Immature natural killer cell (primary cell): ENCODE data around the gene RAPGEFL1. TPM values are rescaled to one million over a fixed set of nuclear protein-coding genes. Genes with fewer than 3 reads are reported as not detected.
A peak's percentile ranks its signal among the peaks of the same experiment; 100 is the strongest.

Experiments
- DNase-seq, 3 donors: peaks; one replicate each; pipeline ENCODE4 v3.0.0; 2022; ENCODE audit warnings: mixed read lengths in 1 of 3
- H3K27ac Mint-ChIP-seq, 6 donors: one replicate each; pipeline ENCODE4 v1.8.0; 2020; ENCODE audit warnings: mixed read lengths in 6 of 6, mild to moderate bottlenecking in 5 of 6, inconsistent platforms in 4 of 6, moderate library complexity in 3 of 6
- H3K27me3 Mint-ChIP-seq, 3 donors: one replicate each; pipeline ENCODE4 v1.8.0; 2020 to 2021; ENCODE audit warnings: low read depth in 3 of 3, mild to moderate bottlenecking in 3 of 3, mixed read lengths in 3 of 3, moderate library complexity in 3 of 3, inconsistent platforms in 1 of 3
- H3K36me3 Mint-ChIP-seq, 3 donors: one replicate each; pipeline ENCODE4 v1.8.0; 2020; ENCODE audit warnings: mixed read lengths in 3 of 3, inconsistent platforms in 2 of 3, mild to moderate bottlenecking in 2 of 3
- H3K4me1 Mint-ChIP-seq, 2 donors: one replicate each; pipeline ENCODE4 v1.8.0; 2020; ENCODE audit warnings: inconsistent platforms in 2 of 2, mild to moderate bottlenecking in 2 of 2, mixed read lengths in 2 of 2, moderate library complexity in 1 of 2
- H3K4me3 Mint-ChIP-seq, 5 donors: one replicate each; pipeline ENCODE4 v1.8.0; 2020; ENCODE audit warnings: mild to moderate bottlenecking in 5 of 5, mixed read lengths in 5 of 5, inconsistent platforms in 3 of 5, moderate library complexity in 3 of 5
- H3K9me3 Mint-ChIP-seq, 6 donors: one replicate each; pipeline ENCODE4 v1.8.0; 2020; ENCODE audit warnings: mild to moderate bottlenecking in 6 of 6, mixed read lengths in 6 of 6, inconsistent platforms in 4 of 6, moderate library complexity in 3 of 6
- polyA plus RNA-seq, 3 donors: library from polyadenylated mRNA; unstranded; fragments of 300-500 nt; fragmentation: Illumina TruSeq; gene quantifications; one replicate each; pipeline ENCODE4 v1.2.3, GENCODE V29; 2021

The RAPGEFL1 gene
- polyA plus RNA-seq, 3 donors from 2014 or later, result not detected

GRCh38 chr17:40158438-40159013 lies 18.7 kb upstream of the RAPGEFL1 start:
- peaks cover 10 to 24% of the 10 kb centered on the region in 2 donors for H3K4me1 Mint-ChIP-seq
- no peak overlapping the region for H3K4me3 Mint-ChIP-seq
- DNase-seq, result no peak
- no peaks in the 10 kb centered on the region for H3K9me3 Mint-ChIP-seq
- H3K36me3 Mint-ChIP-seq, result peaks cover 0 to 32% (median 16%) of the 10 kb centered on the region in 3 donors
- peaks cover 0 to 2% (median 0%) of the 10 kb centered on the region in 3 donors for H3K27me3 Mint-ChIP-seq
- peak overlapping the region in 3 of 6 donors; percentile 24 to 89 (median 31) for H3K27ac Mint-ChIP-seq

- DNase-seq, result no peak
- Mint-ChIP-seq H3K4me3 (no peak overlapping the region), H3K36me3 (peaks cover 0 to 36% (median 21%) of the 10 kb centered on the region in 3 donors), H3K4me1 (peaks cover 10 to 24% of the 10 kb centered on the region in 2 donors), H3K27ac (peak overlapping the region in 1 of 6 donors; percentile 28), H3K9me3 (no peaks in the 10 kb centered on the region), H3K27me3 (peaks cover 0 to 2% (median 0%) of the 10 kb centered on the region in 3 donors)
Measured at GRCh38 chr17:40159456-40159855, 17.8 kb upstream of the RAPGEFL1 start.

- peaks cover 0 to 4% of the 10 kb centered on the region in 2 donors for H3K4me1 Mint-ChIP-seq
- H3K4me3 Mint-ChIP-seq, result no peak overlapping the region
- DNase-seq, result no peak
- H3K36me3 Mint-ChIP-seq, result peaks cover 14 to 67% (median 29%) of the 10 kb centered on the region in 3 donors
- peak overlapping the region in 5 of 6 donors; percentile 8 to 76 (median 71) for H3K27ac Mint-ChIP-seq
- no peaks in the 10 kb centered on the region for H3K9me3 Mint-ChIP-seq
- peaks cover 0 to 2% (median 0%) of the 10 kb centered on the region in 3 donors for H3K27me3 Mint-ChIP-seq
Measured at GRCh38 chr17:40167685-40168261, 9.5 kb upstream of the RAPGEFL1 start.

- H3K4me3 Mint-ChIP-seq, result no peak overlapping the region
- peaks cover 14 to 65% (median 29%) of the 10 kb centered on the region in 3 donors for H3K36me3 Mint-ChIP-seq
- peak; percentile 54 to 64 (median 56) for DNase-seq
- no peaks in the 10 kb centered on the region for H3K27me3 Mint-ChIP-seq
- peaks cover 0 to 4% of the 10 kb centered on the region in 2 donors for H3K4me1 Mint-ChIP-seq
- peak overlapping the region; percentile 64 to 76 (median 72) for H3K27ac Mint-ChIP-seq
- H3K9me3 Mint-ChIP-seq, result no peaks in the 10 kb centered on the region
Measured at GRCh38 chr17:40168262-40168832, 8.9 kb upstream of the RAPGEFL1 start.

GRCh38 chr17:40170325-40170724 lies 6.9 kb upstream of the RAPGEFL1 start:
- peaks cover 0 to 4% of the 10 kb centered on the region in 2 donors for H3K4me1 Mint-ChIP-seq
- no peak overlapping the region for H3K27ac Mint-ChIP-seq
- no peaks in the 10 kb centered on the region for H3K27me3 Mint-ChIP-seq
- no peak overlapping the region for H3K4me3 Mint-ChIP-seq
- no peak for DNase-seq
- H3K36me3 Mint-ChIP-seq, result peaks cover 13 to 59% (median 31%) of the 10 kb centered on the region in 3 donors
- H3K9me3 Mint-ChIP-seq, result no peaks in the 10 kb centered on the region

- H3K36me3 Mint-ChIP-seq, result peaks cover 8 to 45% (median 23%) of the 10 kb centered on the region in 3 donors
- no peak for DNase-seq
- H3K27ac Mint-ChIP-seq, result peak overlapping the region in 1 of 6 donors; percentile 8
- peaks cover 2 to 6% of the 10 kb centered on the region in 2 donors for H3K4me1 Mint-ChIP-seq
- peaks cover 0 to 4% (median under 1%) of the 10 kb centered on the region in 3 donors for H3K27me3 Mint-ChIP-seq
- no peaks in the 10 kb centered on the region for H3K9me3 Mint-ChIP-seq
- H3K4me3 Mint-ChIP-seq, result no peak overlapping the region
Measured at GRCh38 chr17:40171750-40172149, 5.5 kb upstream of the RAPGEFL1 start.

GRCh38 chr17:40173091-40173777 lies 4.0 kb upstream of the RAPGEFL1 start:
- no peak overlapping the region for H3K4me3 Mint-ChIP-seq
- H3K4me1 Mint-ChIP-seq, result peaks cover 8 to 9% of the 10 kb centered on the region in 2 donors
- DNase-seq, result no peak
- no peak overlapping the region for H3K27ac Mint-ChIP-seq
- peaks cover 0 to 4% (median 2%) of the 10 kb centered on the region in 3 donors for H3K27me3 Mint-ChIP-seq
- H3K9me3 Mint-ChIP-seq, result no peaks in the 10 kb centered on the region
- H3K36me3 Mint-ChIP-seq, result peaks cover 7 to 32% (median 21%) of the 10 kb centered on the region in 3 donors

- Mint-ChIP-seq H3K27ac (no peak overlapping the region), H3K4me3 (no peak overlapping the region), H3K9me3 (no peaks in the 10 kb centered on the region), H3K4me1 (peaks cover 8% of the 10 kb centered on the region in 2 donors), H3K36me3 (peaks cover 4 to 28% (median 20%) of the 10 kb centered on the region in 3 donors), H3K27me3 (peaks cover 0 to 4% (median 2%) of the 10 kb centered on the region in 3 donors)
- no peak for DNase-seq
Measured at GRCh38 chr17:40173778-40174135, 3.5 kb upstream of the RAPGEFL1 start.

GRCh38 chr17:40174514-40174913 lies 2.8 kb upstream of the RAPGEFL1 start:
- Mint-ChIP-seq H3K4me3 (no peak overlapping the region), H3K27ac (peak overlapping the region in 1 of 6 donors; percentile 49), H3K27me3 (peaks cover 0 to 4% (median 2%) of the 10 kb centered on the region in 3 donors), H3K36me3 (peaks cover 4 to 21% (median 14%) of the 10 kb centered on the region in 3 donors), H3K4me1 (peaks cover 8% of the 10 kb centered on the region in 2 donors), H3K9me3 (no peaks in the 10 kb centered on the region)
- no peak for DNase-seq

- Mint-ChIP-seq H3K4me3 (peak overlapping the region in 2 of 5 donors; percentile 73 to 74), H3K36me3 (peaks cover 4 to 10% (median 10%) of the 10 kb centered on the region in 3 donors), H3K27ac (peak overlapping the region in 1 of 6 donors; percentile 58), H3K9me3 (no peaks in the 10 kb centered on the region), H3K4me1 (peaks cover 8% of the 10 kb centered on the region in 2 donors), H3K27me3 (peaks cover 0 to 4% (median 2%) of the 10 kb centered on the region in 3 donors)
- DNase-seq, result no peak
Measured at GRCh38 chr17:40175928-40176753, 1.1 kb upstream of the RAPGEFL1 start.

GRCh38 chr17:40176754-40177110 lies 538 bp upstream of the RAPGEFL1 start:
- peaks cover 0 to 4% (median 2%) of the 10 kb centered on the region in 3 donors for H3K27me3 Mint-ChIP-seq
- H3K36me3 Mint-ChIP-seq, result peaks cover 4 to 10% (median 5%) of the 10 kb centered on the region in 3 donors
- no peaks in the 10 kb centered on the region for H3K9me3 Mint-ChIP-seq
- H3K4me3 Mint-ChIP-seq, result peak overlapping the region; percentile 57 to 77 (median 73)
- peak overlapping the region in 2 of 6 donors; percentile 52 to 76 for H3K27ac Mint-ChIP-seq
- H3K4me1 Mint-ChIP-seq, result peaks cover 8% of the 10 kb centered on the region in 2 donors
- DNase-seq, result no peak

- DNase-seq, result no peak
- Mint-ChIP-seq H3K36me3 (peaks cover 3 to 10% (median 4%) of the 10 kb centered on the region in 3 donors), H3K4me1 (peaks cover 8% of the 10 kb centered on the region in 2 donors), H3K9me3 (no peaks in the 10 kb centered on the region), H3K4me3 (peak overlapping the region; percentile 47 to 68 (median 62)), H3K27me3 (peaks cover 0 to 4% (median 2%) of the 10 kb centered on the region in 3 donors), H3K27ac (no peak overlapping the region)
Measured at GRCh38 chr17:40178021-40178601, 841 bp downstream of the RAPGEFL1 start.

GRCh38 chr17:40178660-40179059 lies 1.4 kb downstream of the RAPGEFL1 start:
- peaks cover 0 to 4% (median 2%) of the 10 kb centered on the region in 3 donors for H3K27me3 Mint-ChIP-seq
- H3K4me3 Mint-ChIP-seq, result peak overlapping the region; percentile 47 to 68 (median 62)
- H3K4me1 Mint-ChIP-seq, result peaks cover 8% of the 10 kb centered on the region in 2 donors
- no peaks in the 10 kb centered on the region for H3K9me3 Mint-ChIP-seq
- DNase-seq, result no peak
- peaks cover 3 to 6% (median 4%) of the 10 kb centered on the region in 3 donors for H3K36me3 Mint-ChIP-seq
- no peak overlapping the region for H3K27ac Mint-ChIP-seq
